Uterus (tissue), 4 donors: ENCODE measurements around the gene MSRB3. TPM values are rescaled to one million over a fixed set of nuclear protein-coding genes. Genes with fewer than 3 reads are reported as not detected.

Source experiments
- DNase-seq, 2 donors: peaks; one replicate each; pipeline ENCODE4 v3.0.0-alpha.2; 2019 to 2020
- H3K27ac ChIP-seq, 2 donors: fragments of 200-600 bp; sonication (generic); 1 replicate in 1 of 2; 2 replicates in 1 of 2; pipeline ENCODE4 v1.5.1; 2016 to 2018
- H3K27me3 ChIP-seq, 2 donors: fragments of 200-600 bp; sonication (generic); one replicate each; pipeline ENCODE4 v1.5.1; 2018 to 2019; ENCODE audit warnings: control low read depth in 1 of 2
- H3K36me3 ChIP-seq, 2 donors: fragments of 200-600 bp; sonication (generic); one replicate each; pipeline ENCODE4 v1.5.1; 2019; ENCODE audit warnings: control low read depth in 1 of 2
- H3K4me1 ChIP-seq, 2 donors: fragments of 200-600 bp; sonication (generic); one replicate each; pipeline ENCODE4 v1.5.1; 2018 to 2019; ENCODE audit warnings: control low read depth in 1 of 2
- H3K4me3 ChIP-seq, 2 donors: fragments of 200-600 bp; sonication (generic); 1 replicate in 1 of 2; 2 replicates in 1 of 2; pipeline ENCODE4 v1.5.1; 2018 to 2019; ENCODE audit warnings: mild to moderate bottlenecking in 1 of 2
- H3K9me3 ChIP-seq, 2 donors: fragments of 200-600 bp; sonication (generic); one replicate each; pipeline ENCODE4 v1.5.1; 2019; ENCODE audit warnings: control low read depth in 1 of 2
- POLR2A ChIP-seq, 2 donors: fragments of 450-650 bp; IDR thresholded peaks; one replicate each; pipeline ENCODE4 v1.6.1; 2016; ENCODE audit warnings: antibody characterized with exemption in 2 of 2, mild to moderate bottlenecking in 1 of 2, moderate library complexity in 1 of 2
- intact Hi-C: fragments of 100-400 bp; cut with DNase I; formaldehyde crosslinking; loops from one replicate; pipeline ENCODE4 v1.15.1; 2023; ENCODE audit warnings: low total_unique reads
- total RNA-seq, 4 donors: library from RNA; depleted of rRNA in 3 of 4; stranded (reverse); fragments of >200 nt in 3 of 4; gene quantifications; one replicate each; pipeline versions ENCODE4 v1.1.0 to v1.2.4, GENCODE V29; 2014 to 2023
- TF ChIP-seq, protein P1 (sequence below), 4 experiments: fragments of 200-600 bp in 2 of 4; fragments of 450-650 bp in 2 of 4; sonication (generic) in 2 of 4; IDR thresholded peaks; one replicate each; pipeline ENCODE4 v1.5.1; 2016 to 2019; ENCODE audit warnings: antibody characterized with exemption in 4 of 4, mild to moderate bottlenecking in 2 of 4, moderate library complexity in 1 of 4
- donor health status: DM: yes; HTN: yes; CAD: no.

MSRB3 gene
- total RNA-seq, 4 donors from 2014 or later, result 53.8 to 126 (median 95.2) TPM

DNA sequence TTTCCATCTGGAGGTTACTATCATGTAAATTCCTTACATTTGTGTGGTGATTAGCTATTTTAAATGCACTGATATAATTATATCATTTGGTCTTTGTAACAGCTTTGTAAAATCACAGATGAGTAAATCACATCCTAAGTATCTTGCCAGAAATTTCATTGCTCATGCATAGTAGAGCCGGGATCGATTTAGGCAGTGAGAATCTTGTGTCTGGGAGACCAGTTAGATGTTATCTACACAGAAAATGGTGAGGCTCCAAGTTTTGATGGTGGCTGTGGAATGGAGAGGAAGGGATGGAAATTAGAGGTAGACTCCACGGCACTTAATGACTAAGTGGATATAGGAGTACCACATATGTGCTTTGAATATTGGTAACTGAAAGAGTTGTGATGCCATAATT is 156.3 kb downstream of the MSRB3 start:
- intact Hi-C loops, result no loop called here
- peaks cover 0 to 5% of the 10 kb centered on the region in 2 donors for H3K4me1 ChIP-seq
- no peaks in the 10 kb centered on the region for H3K9me3 ChIP-seq
- DNase-seq, result no peak
- no peak overlapping the region for H3K4me3 ChIP-seq
- no peaks in the 10 kb centered on the region for H3K27me3 ChIP-seq
- H3K27ac ChIP-seq, result no peak overlapping the region
- TF ChIP-seq, protein P1, sequence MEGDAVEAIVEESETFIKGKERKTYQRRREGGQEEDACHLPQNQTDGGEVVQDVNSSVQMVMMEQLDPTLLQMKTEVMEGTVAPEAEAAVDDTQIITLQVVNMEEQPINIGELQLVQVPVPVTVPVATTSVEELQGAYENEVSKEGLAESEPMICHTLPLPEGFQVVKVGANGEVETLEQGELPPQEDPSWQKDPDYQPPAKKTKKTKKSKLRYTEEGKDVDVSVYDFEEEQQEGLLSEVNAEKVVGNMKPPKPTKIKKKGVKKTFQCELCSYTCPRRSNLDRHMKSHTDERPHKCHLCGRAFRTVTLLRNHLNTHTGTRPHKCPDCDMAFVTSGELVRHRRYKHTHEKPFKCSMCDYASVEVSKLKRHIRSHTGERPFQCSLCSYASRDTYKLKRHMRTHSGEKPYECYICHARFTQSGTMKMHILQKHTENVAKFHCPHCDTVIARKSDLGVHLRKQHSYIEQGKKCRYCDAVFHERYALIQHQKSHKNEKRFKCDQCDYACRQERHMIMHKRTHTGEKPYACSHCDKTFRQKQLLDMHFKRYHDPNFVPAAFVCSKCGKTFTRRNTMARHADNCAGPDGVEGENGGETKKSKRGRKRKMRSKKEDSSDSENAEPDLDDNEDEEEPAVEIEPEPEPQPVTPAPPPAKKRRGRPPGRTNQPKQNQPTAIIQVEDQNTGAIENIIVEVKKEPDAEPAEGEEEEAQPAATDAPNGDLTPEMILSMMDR (IDR thresholded peaks at IDR 0.05), result no peak
- no peak for TF ChIP-seq POLR2A (IDR thresholded peaks at IDR 0.05)
- no peaks in the 10 kb centered on the region for H3K36me3 ChIP-seq

DNA sequence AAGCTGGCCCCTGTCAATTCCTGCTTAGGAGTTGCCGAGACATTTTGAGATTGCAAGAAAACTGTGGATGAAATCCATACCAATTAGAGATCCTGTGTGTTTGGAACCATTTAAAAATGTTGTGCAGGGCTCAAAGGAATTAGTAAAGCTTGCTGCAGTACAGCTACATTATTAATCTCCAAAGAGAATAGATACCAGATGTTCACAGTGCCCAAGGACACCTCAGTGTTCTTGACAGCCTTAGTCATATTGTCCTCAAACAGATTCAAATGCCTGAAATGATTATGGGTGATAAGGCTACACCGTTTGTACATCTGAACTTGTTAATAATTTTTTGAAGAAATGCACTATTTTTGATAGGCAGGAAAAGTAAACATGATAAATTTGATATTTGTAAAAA is 164.6 kb downstream of the MSRB3 start:
- Histone ChIP-seq H3K27me3 (no peaks in the 10 kb centered on the region), H3K4me1 (no peaks in the 10 kb centered on the region), H3K27ac (no peak overlapping the region), H3K4me3 (no peak overlapping the region), H3K36me3 (no peaks in the 10 kb centered on the region), H3K9me3 (no peaks in the 10 kb centered on the region)
- intact Hi-C loops, result no loop called here
- no peak for DNase-seq
- TF ChIP-seq, protein P1 (IDR thresholded peaks at IDR 0.05), result no peak
- no peak for TF ChIP-seq POLR2A (IDR thresholded peaks at IDR 0.05)

DNA sequence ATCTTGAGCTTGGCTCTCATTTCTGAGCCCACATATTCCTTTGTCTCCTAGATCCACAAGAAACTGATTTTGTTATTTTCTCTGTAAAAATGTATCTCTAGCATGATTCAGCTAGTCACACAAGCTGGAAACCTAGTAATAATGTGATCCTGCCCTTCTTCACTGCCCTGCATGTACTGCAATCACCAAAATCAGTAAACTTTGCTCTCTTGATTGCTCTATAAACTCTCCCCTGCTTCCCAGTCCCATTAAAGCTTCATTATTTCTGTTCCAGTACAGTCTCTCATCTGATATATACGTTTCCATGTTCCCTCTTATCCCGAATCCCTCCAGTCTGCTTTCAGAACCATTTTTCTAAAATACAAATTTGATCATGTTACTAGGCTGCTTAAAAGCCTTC is 166.5 kb downstream of the MSRB3 start:
- TF ChIP-seq, protein P1 (IDR thresholded peaks at IDR 0.05), result no peak
- no peak for TF ChIP-seq POLR2A (IDR thresholded peaks at IDR 0.05)
- H3K4me1 ChIP-seq, result no peaks in the 10 kb centered on the region
- H3K27me3 ChIP-seq, result no peaks in the 10 kb centered on the region
- no peaks in the 10 kb centered on the region for H3K9me3 ChIP-seq
- no peak overlapping the region for H3K4me3 ChIP-seq
- H3K36me3 ChIP-seq, result no peaks in the 10 kb centered on the region
- intact Hi-C loops, result no loop called here
- H3K27ac ChIP-seq, result no peak overlapping the region
- no peak for DNase-seq

DNA sequence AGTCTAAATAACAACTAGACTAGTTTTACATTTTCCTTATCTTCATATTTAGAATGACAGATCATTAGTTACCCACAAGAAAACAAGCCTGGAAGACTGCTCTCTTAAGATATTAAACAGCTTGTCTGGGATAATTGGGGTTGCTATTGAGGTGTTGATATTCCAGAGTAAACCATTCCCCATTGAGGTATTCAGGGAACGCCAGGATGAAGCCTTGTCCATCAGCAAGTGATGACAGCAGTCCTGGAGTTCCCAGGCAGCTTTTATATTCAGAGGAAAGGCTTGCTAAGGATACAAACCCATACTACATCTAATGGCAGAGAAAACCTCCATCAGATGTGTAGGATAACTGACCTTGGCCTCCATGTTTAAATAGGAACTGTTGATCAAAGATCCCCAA is 168.4 kb downstream of the MSRB3 start:
- H3K9me3 ChIP-seq, result no peaks in the 10 kb centered on the region
- peaks cover 0 to 3% of the 10 kb centered on the region in 2 donors for H3K4me1 ChIP-seq
- no peaks in the 10 kb centered on the region for H3K27me3 ChIP-seq
- no peak overlapping the region for H3K27ac ChIP-seq
- intact Hi-C loops, result no loop called here
- TF ChIP-seq POLR2A (IDR thresholded peaks at IDR 0.05), result no peak
- TF ChIP-seq, protein P1 (IDR thresholded peaks at IDR 0.05), result no peak
- DNase-seq, result no peak
- H3K4me3 ChIP-seq, result no peak overlapping the region
- H3K36me3 ChIP-seq, result no peaks in the 10 kb centered on the region

DNA sequence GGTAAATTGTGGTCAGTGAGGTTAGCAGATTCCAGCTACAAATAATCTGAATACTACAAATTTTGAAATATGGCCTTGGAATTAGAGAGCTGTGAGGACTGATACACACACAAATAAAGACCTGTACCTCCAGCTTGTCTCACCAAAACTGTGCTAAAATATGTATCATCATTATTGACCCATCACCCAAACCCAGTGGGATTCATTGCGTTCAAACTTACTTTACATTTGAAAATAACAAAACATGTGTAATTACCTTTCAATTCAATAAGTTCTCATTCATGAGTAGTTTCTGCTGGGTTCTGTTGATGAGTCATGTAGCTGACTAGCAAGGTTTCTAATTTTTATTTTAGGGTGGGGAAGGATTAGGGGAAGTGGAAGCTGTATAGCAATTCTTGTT is 170.9 kb downstream of the MSRB3 start:
- no peaks in the 10 kb centered on the region for H3K27me3 ChIP-seq
- no peak overlapping the region for H3K27ac ChIP-seq
- H3K36me3 ChIP-seq, result no peaks in the 10 kb centered on the region
- no peak overlapping the region for H3K4me3 ChIP-seq
- no peaks in the 10 kb centered on the region for H3K9me3 ChIP-seq
- peaks cover 0 to 3% of the 10 kb centered on the region in 2 donors for H3K4me1 ChIP-seq
- intact Hi-C loops, result no loop called here
- TF ChIP-seq, protein P1 (IDR thresholded peaks at IDR 0.05), result no peak
- TF ChIP-seq POLR2A (IDR thresholded peaks at IDR 0.05), result no peak
- DNase-seq, result no peak
